Uterus (tissue), 2 donors: ENCODE measurements around the gene HNRNPC.

ENCODE experiments used
- CTCF ChIP-seq, 4 experiments: fragments of 200-600 bp in 2 of 4; fragments of 450-650 bp in 2 of 4; sonication (generic) in 2 of 4; IDR thresholded peaks; one replicate each; pipeline ENCODE4 v1.5.1; 2016 to 2019; ENCODE audit warnings: antibody characterized with exemption in 4 of 4, mild to moderate bottlenecking in 2 of 4, moderate library complexity in 1 of 4
- POLR2A ChIP-seq, 2 donors: fragments of 450-650 bp; IDR thresholded peaks; one replicate each; pipeline ENCODE4 v1.6.1; 2016; ENCODE audit warnings: antibody characterized with exemption in 2 of 2, mild to moderate bottlenecking in 1 of 2, moderate library complexity in 1 of 2

DNA sequence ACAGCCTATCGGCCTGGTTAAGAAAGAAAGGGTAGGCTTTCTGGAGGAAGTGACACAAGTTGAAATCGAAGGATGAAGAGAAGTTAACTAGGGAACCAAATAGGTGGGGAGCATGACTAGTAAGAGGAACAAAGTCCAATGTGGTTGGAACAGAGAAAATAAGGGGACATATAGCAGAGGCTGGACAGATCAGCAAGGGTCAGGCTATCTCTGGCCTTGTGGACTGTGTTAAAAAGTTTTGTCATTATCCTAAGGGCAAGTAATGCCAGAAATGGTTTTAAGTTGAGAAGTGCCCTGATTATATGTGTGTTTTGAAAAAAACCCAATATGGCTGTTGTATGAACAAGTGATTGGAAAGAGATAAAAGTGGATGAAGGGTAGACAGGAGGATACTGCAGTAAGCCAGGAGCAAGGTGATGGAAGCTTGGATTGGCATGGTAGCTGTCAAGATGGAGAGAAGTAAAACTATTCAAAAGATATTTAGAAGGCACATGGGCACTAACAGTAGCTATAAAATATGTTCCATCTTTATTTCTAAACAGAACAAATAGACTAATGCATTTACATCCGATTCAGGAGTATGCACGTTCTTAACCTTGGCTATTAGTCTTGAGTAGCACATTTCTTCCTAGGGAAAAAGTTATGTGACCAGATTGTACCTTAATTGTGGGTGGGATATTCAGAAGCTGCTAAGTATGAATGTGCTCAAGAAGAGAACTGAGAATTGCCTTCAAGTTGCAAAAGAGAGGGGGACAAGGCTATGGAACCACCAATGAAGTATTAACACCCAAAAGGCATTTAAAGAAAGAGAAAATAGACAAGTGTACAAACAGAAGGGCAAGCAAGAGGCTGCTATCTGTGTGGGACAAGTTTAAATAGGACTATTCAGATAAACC, 66.5 kb downstream of the HNRNPC start:
- TF ChIP-seq POLR2A (IDR thresholded peaks at IDR 0.05) (no peak), CTCF (IDR thresholded peaks at IDR 0.05) (no peak)
